HG03066 (cell line): ENCODE measurements around the gene ARPC1B.
"Not testable (repeated sequence)": the region's sequence is repeated elsewhere in the genome, so short reads cannot be mapped to it uniquely, and the experiment has no call there.

Experiments
- ATAC-seq: cut with Tn5 transposase; IDR thresholded peaks from one replicate; pipeline ENCODE4 v1.9.1; 2021; ENCODE audit warnings: low read depth; ENCODE audit not compliant: unreplicated experiment

The ARPC1B gene

GRCh38 chr7:99366646-99367045 is 7.9 kb upstream of the ARPC1B start:
- ATAC-seq = no peak

GRCh38 chr7:99368750-99369389 is 5.7 kb upstream of the ARPC1B start:
- ATAC-seq = no peak

- ATAC-seq = no peak
Measured at GRCh38 chr7:99369767-99370391, 4.7 kb upstream of the ARPC1B start.

GRCh38 chr7:99371376-99371920 is 3.1 kb upstream of the ARPC1B start:
- ATAC-seq = no peak

- ATAC-seq = no peak
Measured at GRCh38 chr7:99372275-99373090, 2.0 kb upstream of the ARPC1B start.

DNA sequence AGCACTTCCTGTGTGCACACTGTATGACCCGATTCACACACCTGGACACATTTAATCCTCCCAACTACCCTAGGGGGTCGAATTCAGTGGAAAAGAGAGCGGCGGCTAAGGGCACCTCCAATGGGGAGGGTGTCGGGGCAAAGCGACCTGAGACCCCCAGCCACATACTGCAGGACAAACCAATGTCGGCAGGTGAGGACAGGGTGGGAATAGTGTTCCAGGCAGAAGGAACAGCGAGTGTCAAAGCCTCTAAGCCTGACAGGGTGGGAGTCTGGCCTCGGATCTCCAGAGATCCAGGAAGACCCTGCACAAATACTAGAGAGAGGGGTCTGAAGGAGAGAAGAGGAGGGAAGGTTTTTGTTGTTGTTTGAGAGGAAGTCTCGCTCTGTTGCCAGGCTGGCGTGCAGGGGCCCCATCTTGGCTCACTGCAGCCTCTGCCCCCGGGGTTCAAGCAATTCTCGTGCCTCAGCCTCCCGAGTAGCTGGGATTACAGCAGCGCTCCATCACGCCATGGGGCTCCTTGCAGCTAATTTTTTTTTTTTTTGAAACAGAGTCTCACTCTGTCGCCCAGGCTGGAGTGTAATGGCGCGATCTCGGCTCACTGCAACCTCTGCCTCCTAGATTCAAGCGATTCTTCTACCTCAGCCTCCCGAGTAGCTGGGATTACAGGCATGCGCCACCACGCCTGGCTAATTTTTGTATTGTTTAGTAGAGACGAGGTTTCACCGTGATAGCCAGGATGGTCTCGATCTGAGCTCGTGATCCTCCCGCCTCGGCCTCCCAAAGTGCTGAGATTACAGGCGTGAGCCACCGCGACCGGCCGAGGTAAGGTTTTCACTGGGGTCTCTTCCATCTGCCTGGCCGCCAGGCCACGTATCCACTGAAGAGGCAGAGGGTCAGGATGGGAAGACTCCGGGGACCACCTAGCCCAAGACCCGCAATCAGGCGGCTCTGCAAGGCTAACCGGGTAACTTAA is 1.2 kb upstream of the ARPC1B start:
- ATAC-seq = no peak

GRCh38 chr7:99375070-99375807 is 709 bp downstream of the ARPC1B start:
- ATAC-seq = peak; percentile 46

- ATAC-seq = no peak
Measured at GRCh38 chr7:99379043-99379577, 4.6 kb downstream of the ARPC1B start.

GRCh38 chr7:99379693-99380031 is 5.1 kb downstream of the ARPC1B start:
- ATAC-seq = not testable (repeated sequence)

DNA sequence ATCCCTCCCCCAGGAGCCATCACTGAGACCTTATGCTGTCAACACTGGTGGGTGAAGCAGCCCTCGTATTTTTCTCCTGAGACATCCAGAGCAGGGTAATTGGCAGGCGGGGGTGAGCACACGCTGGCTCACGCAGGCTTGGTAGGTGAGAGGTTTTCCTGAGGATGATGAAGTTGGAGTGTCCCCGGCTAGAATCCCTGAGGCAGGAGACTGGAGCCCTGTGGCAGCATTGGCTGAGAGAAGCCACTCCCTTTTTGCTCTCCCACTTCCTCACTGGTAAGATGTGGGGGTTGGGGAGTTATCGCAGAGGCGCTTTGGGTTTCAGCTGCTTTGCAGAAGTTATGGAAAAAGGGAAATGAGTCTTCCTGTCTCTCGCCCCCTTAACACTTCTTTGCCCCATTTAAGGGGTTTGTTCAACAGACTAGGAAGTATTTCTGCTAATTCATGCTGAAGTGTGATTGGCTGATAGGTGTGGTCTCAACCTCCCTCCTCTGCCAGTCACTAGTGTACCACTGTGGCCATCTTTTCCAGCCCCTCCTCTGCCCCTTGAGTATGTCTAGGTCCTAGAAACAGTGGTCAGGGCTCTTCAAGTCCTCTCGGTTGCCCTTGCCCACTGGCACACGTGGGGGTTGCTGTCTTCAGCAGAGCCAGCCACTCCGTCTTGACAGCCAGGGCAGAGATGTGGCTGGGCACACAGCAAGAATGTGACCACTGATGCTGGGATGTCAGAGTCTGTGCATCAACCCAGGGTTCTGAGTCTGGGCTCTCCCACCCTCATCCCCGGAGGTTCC is 5.7 kb downstream of the ARPC1B start:
- ATAC-seq = peak; percentile 44

- ATAC-seq = peak; percentile 73
Measured at GRCh38 chr7:99380823-99381663, 6.5 kb downstream of the ARPC1B start.

DNA sequence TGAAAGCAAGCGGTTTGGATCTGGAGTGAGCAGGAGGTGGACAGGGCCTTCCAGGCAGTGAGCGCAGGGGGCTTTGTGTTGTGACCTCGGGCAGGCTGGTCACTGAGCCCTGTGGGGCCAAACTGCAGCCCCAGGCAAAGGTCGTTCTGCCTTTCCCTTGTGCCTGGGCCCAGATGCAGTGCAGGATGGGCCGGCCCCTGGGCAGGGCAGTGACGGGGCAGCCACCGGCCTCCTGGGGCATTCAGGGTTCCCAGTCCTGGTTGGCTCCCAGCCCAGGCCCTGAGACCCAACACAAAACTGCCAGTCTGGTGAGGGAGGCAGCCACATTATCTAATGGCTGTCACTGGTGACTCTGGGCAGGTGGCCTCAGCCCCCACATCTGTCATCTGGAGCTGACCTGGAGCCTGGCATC is 7.1 kb downstream of the ARPC1B start:
- no peak for ATAC-seq

- no peak for ATAC-seq
Measured at GRCh38 chr7:99383203-99383602, 8.7 kb downstream of the ARPC1B start.

DNA sequence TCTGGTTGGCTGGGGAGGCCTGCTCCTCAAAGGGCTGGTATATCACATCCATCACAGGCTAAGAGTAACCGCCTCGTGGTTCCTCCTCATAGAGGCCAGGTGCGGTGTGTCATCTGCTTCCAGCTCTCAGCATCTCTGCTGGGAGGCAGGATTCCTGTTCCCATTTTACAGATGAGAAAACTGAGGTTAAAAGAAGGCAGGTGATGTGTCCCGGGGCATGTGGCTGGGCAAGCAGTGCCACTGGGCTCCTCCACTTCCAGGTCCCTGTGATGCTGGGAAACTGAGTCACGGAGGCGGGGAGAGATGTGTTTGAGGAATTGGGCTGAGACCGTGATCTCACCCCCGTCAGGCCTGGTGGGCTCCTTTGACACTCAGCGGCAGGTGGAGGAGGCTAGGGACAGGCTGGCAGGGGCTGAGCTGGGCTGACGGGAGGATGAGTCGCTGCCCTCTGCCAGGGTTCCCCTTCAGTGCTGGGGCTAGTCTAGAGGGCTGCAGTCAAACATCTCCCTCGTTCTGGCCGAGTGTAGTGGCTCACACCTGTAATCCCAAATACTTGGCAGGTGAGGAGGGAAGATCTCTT is 9.4 kb downstream of the ARPC1B start:
- ATAC-seq = no peak

GRCh38 chr7:99384523-99384922 is 10.0 kb downstream of the ARPC1B start:
- no peak for ATAC-seq

DNA sequence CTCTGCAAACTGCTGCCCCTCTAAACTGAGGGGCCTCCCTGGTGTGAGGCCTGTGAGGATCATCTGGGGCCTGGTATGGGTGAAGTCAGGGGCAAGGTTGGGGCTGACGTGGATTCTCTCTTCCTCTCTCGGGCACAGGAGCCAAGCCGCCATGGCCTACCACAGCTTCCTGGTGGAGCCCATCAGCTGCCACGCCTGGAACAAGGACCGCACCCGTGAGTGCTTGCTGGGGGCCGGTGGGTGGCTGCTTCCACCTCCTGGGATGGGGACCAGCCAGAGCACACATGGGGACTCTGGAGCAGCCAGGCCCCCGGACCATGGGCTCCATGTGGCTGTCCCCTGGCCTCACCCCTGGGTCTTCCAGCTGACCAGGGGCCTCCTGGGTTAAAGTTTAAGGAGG is 11.0 kb downstream of the ARPC1B start:
- ATAC-seq = no peak

GRCh38 chr7:99386584-99387238 is 12.2 kb downstream of the ARPC1B start:
- no peak for ATAC-seq
